ENCODE results near the gene TMEM131L. TPM values are rescaled to one million over a fixed set of nuclear protein-coding genes. Genes with fewer than 3 reads are reported as not detected.

Gene TMEM131L
- polyA plus RNA-seq, 1 donor (not counting 4 experiments of a cell fraction or from before 2014, with no cell fraction given) = 10.3 TPM

- no peak for TF ChIP-seq EZH2 (IDR thresholded peaks at IDR 0.05; ENCODE audit: low read length)
- no peak for TF ChIP-seq CTCF (optimal IDR thresholded peaks at IDR 0.05 in 1 of 3, IDR thresholded peaks at IDR 0.05 in 1 of 3, conservative IDR thresholded peaks at IDR 0.05 in 1 of 3; ENCODE audit: extremely low read depth in 1 of 3, insufficient read depth in 2 of 3, low read length in 3 of 3)
- dilution Hi-C loops (cut with MboI; ENCODE audit: extremely low pct_ligation_motif_present, low sequenced_read_pairs) = no loop called here
- Histone ChIP-seq H3K36me3 (ENCODE audit: control insufficient read depth in 2 of 2, extremely low read depth in 1 of 2, insufficient read depth in 2 of 2, low read length in 2 of 2) (peaks cover 0 to 2% of the 10 kb centered on the region in 2 experiments), H3K9me3 (ENCODE audit: control insufficient read depth, low read depth, low read length) (no peaks in the 10 kb centered on the region), H3K9me1 (ENCODE audit: control insufficient read depth, extremely low read depth, insufficient read depth, low read length) (no peaks in the 10 kb centered on the region), H3K27ac (ENCODE audit: control insufficient read depth, insufficient read depth, low read length) (no peak overlapping the region), H4K20me1 (ENCODE audit: control insufficient read depth, extremely low read depth, insufficient read depth, low read length) (no peaks in the 10 kb centered on the region), H3K4me3 (ENCODE audit: control insufficient read depth in 2 of 3, extremely low read depth in 1 of 3, insufficient read depth in 2 of 3, low read depth in 1 of 3, low read length in 3 of 3) (no peak overlapping the region), H3K4me1 (ENCODE audit: control insufficient read depth, extremely low read depth, insufficient read depth, low read length) (no peaks in the 10 kb centered on the region), H3K27me3 (ENCODE audit: control insufficient read depth, extremely low read depth, insufficient read depth, low read length) (no peaks in the 10 kb centered on the region), H2AFZ (ENCODE audit: control insufficient read depth, low read length) (no peak overlapping the region), H3K79me2 (ENCODE audit: control insufficient read depth, insufficient read depth, low read length) (no peaks in the 10 kb centered on the region), H3K4me2 (ENCODE audit: control insufficient read depth, extremely low read depth, insufficient read depth, low read depth, low read length) (no peak overlapping the region), H3K9ac (ENCODE audit: control insufficient read depth, extremely low read depth, insufficient read depth, low read length) (no peak overlapping the region)
- DNase-seq (ENCODE audit: low read depth, low spot score) = no peak
- no peak for FAIRE-seq
Observed at GRCh38 chr4:153523164-153523796, 57.1 kb downstream of the TMEM131L start.

- dilution Hi-C loops (cut with MboI; ENCODE audit: extremely low pct_ligation_motif_present, low sequenced_read_pairs) = no loop called here
- H3K9me1 ChIP-seq (ENCODE audit: control insufficient read depth, extremely low read depth, insufficient read depth, low read length) = no peaks in the 10 kb centered on the region
- no peak overlapping the region for H3K9ac ChIP-seq (ENCODE audit: control insufficient read depth, extremely low read depth, insufficient read depth, low read length)
- H2AFZ ChIP-seq (ENCODE audit: control insufficient read depth, low read length) = no peak overlapping the region
- TF ChIP-seq CTCF (optimal IDR thresholded peaks at IDR 0.05 in 1 of 3, IDR thresholded peaks at IDR 0.05 in 1 of 3, conservative IDR thresholded peaks at IDR 0.05 in 1 of 3; ENCODE audit: extremely low read depth in 1 of 3, insufficient read depth in 2 of 3, low read length in 3 of 3) = no peak
- TF ChIP-seq EZH2 (IDR thresholded peaks at IDR 0.05; ENCODE audit: low read length) = no peak
- H3K4me2 ChIP-seq (ENCODE audit: control insufficient read depth, extremely low read depth, insufficient read depth, low read depth, low read length) = no peak overlapping the region
- H3K79me2 ChIP-seq (ENCODE audit: control insufficient read depth, insufficient read depth, low read length) = no peaks in the 10 kb centered on the region
- H3K27ac ChIP-seq (ENCODE audit: control insufficient read depth, insufficient read depth, low read length) = no peak overlapping the region
- H3K4me1 ChIP-seq (ENCODE audit: control insufficient read depth, extremely low read depth, insufficient read depth, low read length) = no peaks in the 10 kb centered on the region
- no peaks in the 10 kb centered on the region for H3K27me3 ChIP-seq (ENCODE audit: control insufficient read depth, extremely low read depth, insufficient read depth, low read length)
- no peaks in the 10 kb centered on the region for H3K9me3 ChIP-seq (ENCODE audit: control insufficient read depth, low read depth, low read length)
- FAIRE-seq = no peak
- no peaks in the 10 kb centered on the region for H4K20me1 ChIP-seq (ENCODE audit: control insufficient read depth, extremely low read depth, insufficient read depth, low read length)
- H3K4me3 ChIP-seq (ENCODE audit: control insufficient read depth in 2 of 3, extremely low read depth in 1 of 3, insufficient read depth in 2 of 3, low read depth in 1 of 3, low read length in 3 of 3) = no peak overlapping the region
- H3K36me3 ChIP-seq (ENCODE audit: control insufficient read depth in 2 of 2, extremely low read depth in 1 of 2, insufficient read depth in 2 of 2, low read length in 2 of 2) = peaks cover 0 to 2% of the 10 kb centered on the region in 2 experiments
- DNase-seq (ENCODE audit: low read depth, low spot score) = no peak
Observed at GRCh38 chr4:153523941-153524386, 57.8 kb downstream of the TMEM131L start.

All from keratinocyte (primary cell).